A549 (cell line): ENCODE measurements around the gene C6orf163.

Source experiments
- CTCF ChIP-seq: fragments of >200 bp; sonication (Bioruptor Twin); formaldehyde crosslinking; IDR thresholded peaks from 3 replicates; pipeline ENCODE4 v1.5.1; 2016
- ELK1 ChIP-seq: fragments of 150-350 bp; IDR thresholded peaks from 2 replicates; pipeline ENCODE4 v1.6.1; 2014; ENCODE audit warnings: low read depth, mild to moderate bottlenecking, low read length
- PBX3 ChIP-seq: IDR thresholded peaks from 2 replicates; pipeline ENCODE4 v1.6.1; 2012
- REST ChIP-seq: fragments of 200-600 bp; sonication (generic); IDR thresholded peaks from 2 replicates; pipeline ENCODE4 v1.6.1; 2016; ENCODE audit warnings: antibody characterized with exemption, mild to moderate bottlenecking, moderate library complexity

GRCh38 chr6:87356181-87356580 is 11.6 kb downstream of the C6orf163 start:
- TF ChIP-seq PBX3 (no peak), CTCF (no peak), ELK1 (no peak), REST (no peak)
